H1 (cell line): ENCODE measurements around the gene CEMIP2. TPM values are rescaled to one million over a fixed set of nuclear protein-coding genes. Genes with fewer than 3 reads are reported as not detected.

Experiments used
- CTCF ChIA-PET: fragments of 300-600 bp; sonication (Branson Sonifier 250); formaldehyde crosslinking; loops from one replicate; lab custom pipeline; 2021; ENCODE audit not compliant: partially characterized antibody; lab: Charles Lee
- POLR2A ChIA-PET: fragments of 300-600 bp; sonication (Branson Sonifier 250); formaldehyde crosslinking; loops from one replicate; lab custom pipeline; 2021; ENCODE audit warnings: inconsistent platforms; ENCODE audit not compliant: partially characterized antibody; lab: Charles Lee
- DNase-seq, 2 experiments: peaks; one replicate each; pipeline versions ENCODE4 v3.0.0 to v3.0.0-alpha.2; 2010 to 2022; ENCODE audit warnings: low spot score in 2 of 2, low read depth in 1 of 2, mixed read lengths in 1 of 2
- FAIRE-seq: peaks from 2 replicates; lab custom pipeline; 2011; peaks lifted over from hg19 to GRCh38; lab: Jason Lieb, UNC
- H2AFZ ChIP-seq: 2 replicates; pipeline ENCODE4 v1.8.1; 2012; ENCODE audit warnings: low read length, inconsistent platforms
- H2AK5ac ChIP-seq: 2 replicates; pipeline ENCODE4 v1.6.1; 2013; ENCODE audit warnings: low read depth, low read length
- H2BK120ac ChIP-seq: replicated peaks from 2 replicates; pipeline ENCODE3; 2013; ENCODE audit warnings: low read depth, low read length, inconsistent platforms
- H2BK12ac ChIP-seq: 2 replicates; pipeline ENCODE4 v1.6.1; 2013; ENCODE audit warnings: low read depth, low read length
- H2BK15ac ChIP-seq: 2 replicates; pipeline ENCODE4 v1.6.1; 2013; ENCODE audit warnings: low read length
- H2BK20ac ChIP-seq: 2 replicates; pipeline ENCODE4 v1.6.1; 2013; ENCODE audit warnings: low read length
- H2BK5ac ChIP-seq: 2 replicates; pipeline ENCODE4 v1.6.1; 2013; ENCODE audit warnings: low read depth, low read length
- H3K14ac ChIP-seq: 2 replicates; pipeline ENCODE4 v1.6.1; 2013; ENCODE audit warnings: inconsistent platforms; ENCODE audit not compliant: insufficient read length
- H3K18ac ChIP-seq: 2 replicates; pipeline ENCODE4 v1.6.1; 2013; ENCODE audit warnings: low read length; ENCODE audit errors: extremely low read depth
- H3K23ac ChIP-seq: 2 replicates; pipeline ENCODE4 v1.6.1; 2013; ENCODE audit warnings: inconsistent platforms; ENCODE audit not compliant: insufficient read length
- H3K23me2 ChIP-seq: 2 replicates; pipeline ENCODE4 v1.6.1; 2013; ENCODE audit warnings: low read depth, low read length
- H3K27ac ChIP-seq: 2 replicates; pipeline ENCODE4 v1.6.1; 2011; ENCODE audit warnings: low read depth, low read length, inconsistent platforms
- H3K27me3 ChIP-seq, 4 experiments: replicated peaks in 1 of 4; 1 replicate in 1 of 4; 2 replicates in 3 of 4; pipeline versions ENCODE4 v1.6.1 to v1.8.1; 2011 to 2013; ENCODE audit warnings: low read length in 3 of 4, mild to moderate bottlenecking in 3 of 4, inconsistent platforms in 2 of 4, mixed read lengths in 2 of 4, moderate library complexity in 1 of 4; ENCODE audit not compliant: control insufficient read depth in 3 of 4, insufficient read depth in 3 of 4; ENCODE audit errors: extremely low read depth in 1 of 4
- H3K36me3 ChIP-seq, 4 experiments: 2 replicates each; pipeline versions ENCODE4 v1.6.1 to v1.8.1; 2011 to 2013; ENCODE audit warnings: mild to moderate bottlenecking in 4 of 4, low read length in 3 of 4, moderate library complexity in 2 of 4, control low read depth in 1 of 4, inconsistent platforms in 1 of 4; ENCODE audit not compliant: insufficient read depth in 4 of 4, control insufficient read depth in 2 of 4
- H3K4ac ChIP-seq: replicated peaks from 2 replicates; pipeline ENCODE3; 2013; ENCODE audit warnings: low read length, low read depth, mixed read lengths, inconsistent platforms; ENCODE audit not compliant: insufficient read length
- H3K4me1 ChIP-seq, 4 experiments: replicated peaks in 1 of 4; 1 replicate in 1 of 4; 2 replicates in 3 of 4; pipeline versions ENCODE4 v1.6.1 to v1.8.1; 2011 to 2013; ENCODE audit warnings: low read length in 3 of 4, inconsistent platforms in 2 of 4, mixed read lengths in 1 of 4; ENCODE audit not compliant: insufficient read depth in 4 of 4, control insufficient read depth in 3 of 4
- H3K4me2 ChIP-seq, 2 experiments: 2 replicates each; pipeline versions ENCODE4 v1.6.1 to v1.8.1; 2011 to 2013; ENCODE audit warnings: low read depth in 2 of 2, low read length in 2 of 2, control low read depth in 1 of 2, inconsistent platforms in 1 of 2, mild to moderate bottlenecking in 1 of 2; ENCODE audit not compliant: insufficient read depth in 1 of 2
- H3K4me3 ChIP-seq, 4 experiments: fragments of 200-600, 300-600 bp in 1 of 4; sonication (generic), shearing (Covaris generic), sonication (Bioruptor Twin) in 1 of 4; 2 replicates each; pipeline versions ENCODE4 v1.5.1 to v1.8.1; 2011 to 2016; ENCODE audit warnings: low read length in 4 of 4, low read depth in 3 of 4, control low read depth in 2 of 4, inconsistent platforms in 2 of 4, mild to moderate bottlenecking in 2 of 4, mixed read lengths in 1 of 4, moderate library complexity in 1 of 4; ENCODE audit not compliant: insufficient read depth in 2 of 4; ENCODE audit errors: extremely low read depth in 1 of 4
- H3K56ac ChIP-seq: replicated peaks from 2 replicates; pipeline ENCODE3; 2013; ENCODE audit warnings: low read depth, mild to moderate bottlenecking, mixed read lengths, low read length, inconsistent platforms; ENCODE audit not compliant: insufficient read length
- H3K79me1 ChIP-seq: 2 replicates; pipeline ENCODE4 v1.6.1; 2013; ENCODE audit warnings: low read depth, low read length, control low read depth
- H3K79me2 ChIP-seq, 2 experiments: 2 replicates each; pipeline versions ENCODE4 v1.6.1 to v1.8.1; 2012 to 2013; ENCODE audit warnings: low read length in 2 of 2, mild to moderate bottlenecking in 2 of 2, inconsistent platforms in 1 of 2; ENCODE audit not compliant: insufficient read depth in 2 of 2, control insufficient read depth in 1 of 2
- H3K9ac ChIP-seq, 4 experiments: replicated peaks in 1 of 4; 1 replicate in 1 of 4; 2 replicates in 3 of 4; pipeline versions ENCODE4 v1.6.1 to v1.8.1; 2011 to 2013; ENCODE audit warnings: low read depth in 3 of 4, low read length in 3 of 4, control low read depth in 2 of 4, mild to moderate bottlenecking in 2 of 4, moderate library complexity in 2 of 4, inconsistent platforms in 1 of 4; ENCODE audit errors: extremely low read depth in 1 of 4
- H3K9me3 ChIP-seq, 2 experiments: 2 replicates each; pipeline versions ENCODE4 v1.6.1 to v1.8.1; 2012 to 2013; ENCODE audit warnings: mild to moderate bottlenecking in 2 of 2, moderate library complexity in 2 of 2, control low read depth in 1 of 2, inconsistent platforms in 1 of 2, low read depth in 1 of 2, low read length in 1 of 2, mixed read lengths in 1 of 2; ENCODE audit not compliant: insufficient read depth in 2 of 2
- H4K20me1 ChIP-seq, 2 experiments: replicated peaks in 1 of 2; 2 replicates each; pipeline versions ENCODE3 to v1.8.1; 2011 to 2013; ENCODE audit warnings: inconsistent platforms in 2 of 2, low read length in 2 of 2, mild to moderate bottlenecking in 1 of 2; ENCODE audit not compliant: insufficient read depth in 2 of 2, control insufficient read depth in 1 of 2
- H4K5ac ChIP-seq: 2 replicates; pipeline ENCODE4 v1.6.1; 2013; ENCODE audit warnings: low read length, low read depth, mixed read lengths, inconsistent platforms; ENCODE audit not compliant: insufficient read length
- H4K8ac ChIP-seq: 2 replicates; pipeline ENCODE4 v1.8.0; 2013; ENCODE audit warnings: mild to moderate bottlenecking, moderate library complexity, low read length, inconsistent platforms; ENCODE audit not compliant: insufficient read depth; ENCODE audit errors: extremely low read depth
- H4K91ac ChIP-seq: replicated peaks from 2 replicates; pipeline ENCODE3; 2013; ENCODE audit warnings: low read length, mixed read lengths, inconsistent platforms; ENCODE audit not compliant: insufficient read length
- SIRT6 ChIP-seq: IDR thresholded peaks from one replicate; pipeline ENCODE4 v1.7.1; 2012; ENCODE audit warnings: low read length, inconsistent platforms
- SP1 ChIP-seq: IDR thresholded peaks from 2 replicates; pipeline ENCODE4 v1.6.1; 2011; ENCODE audit warnings: low read depth, low read length
- SP2 ChIP-seq: IDR thresholded peaks from 2 replicates; pipeline ENCODE4 v1.6.1; 2012; ENCODE audit warnings: mild to moderate bottlenecking, low read length, inconsistent platforms
- WGBS, 2 experiments: shearing (Covaris generic) in 1 of 2; methylation state at CpG; one replicate each; pipeline versions ENCODE4 v1.1.6 to v1.1.7; 2013 to 2015; ENCODE audit warnings: low lambda C conversion rate in 2 of 2, mixed read lengths in 2 of 2, inconsistent platforms in 1 of 2, low coverage in 1 of 2, missing lambda C conversion rate in 1 of 2; ENCODE audit not compliant: insufficient replicate concordance in 2 of 2, insufficient coverage in 1 of 2, insufficient read length in 1 of 2; ENCODE audit errors: extremely low coverage in 1 of 2, missing lambda C conversion rate in 1 of 2; 5-methylcytosine and 5-hydroxymethylcytosine counted together
- polyA plus RNA-seq, 7 experiments: library from polyadenylated mRNA; depleted of rRNA in 3 of 7; stranded (reverse) in 5 of 7; unstranded in 2 of 7; fragments of >200 nt in 5 of 7; fragments of 200-250 nt in 2 of 7; gene quantifications; 1 replicate in 5 of 7; 2 replicates in 1 of 7; 4 replicates in 1 of 7; pipeline versions ENCODE4 v1.2.1 to v1.2.3, GENCODE V29; 2011 to 2013; ENCODE audit warnings: missing spikeins in 2 of 7, mixed read lengths in 2 of 7
- total RNA-seq: library from RNA; stranded (reverse); fragmentation: NEBNext Ultra II Directional; extraction: Animal tissue kit (Norgen Biotek cat#: 25700); gene quantifications from 2 replicates; pipeline ENCODE4 v1.2.1, GENCODE V29; 2021

CEMIP2 gene
- total and polyA plus RNA-seq, 2 of the 8 experiments (the other 6 are each of a cell fraction or from before 2014, with no cell fraction given) = 25.2 to 52.1 TPM

DNA sequence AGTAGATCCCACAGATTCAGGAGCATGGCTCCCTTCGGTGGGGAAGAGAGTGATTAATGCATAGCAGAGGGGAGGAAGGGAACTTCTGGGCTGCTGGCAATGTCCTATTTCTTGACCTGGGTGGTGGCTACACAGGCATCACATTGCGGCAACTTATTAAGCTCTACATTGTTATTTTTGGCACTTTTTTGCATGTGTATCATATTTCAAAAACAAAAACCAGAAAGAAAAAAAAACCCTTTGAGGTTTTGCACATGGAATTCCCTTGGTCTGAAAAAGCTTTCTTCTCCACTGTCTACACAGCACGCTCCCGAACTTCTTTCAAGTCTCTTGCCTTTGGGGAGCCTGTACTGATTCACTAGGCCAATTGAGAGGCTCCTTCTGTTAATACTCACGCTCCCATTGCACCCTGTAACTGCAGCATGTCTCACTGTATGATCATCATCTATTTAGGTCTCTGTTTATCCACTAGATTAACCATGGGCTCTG lies 25.1 kb downstream of the CEMIP2 start:
- Histone ChIP-seq H2BK120ac (no peak overlapping the region), H3K23ac (no peak overlapping the region), H3K4ac (no peak overlapping the region), H4K91ac (no peak overlapping the region), H3K27me3 (no peaks in the 10 kb centered on the region), H4K8ac (no peak overlapping the region), H3K36me3 (peaks cover 2 to 44% (median 8%) of the 10 kb centered on the region in 4 experiments; a peak in 5 of 8 replicates), H3K23me2 (no peaks in the 10 kb centered on the region), H3K9me3 (no peaks in the 10 kb centered on the region), H3K27ac (no peak overlapping the region), H3K4me3 (no peak overlapping the region), H2AK5ac (no peak overlapping the region), H3K56ac (no peak overlapping the region), H2AFZ (no peak overlapping the region), H2BK20ac (no peak overlapping the region), H3K4me1 (peaks cover 2 to 14% (median 7%) of the 10 kb centered on the region in 4 experiments; a peak in 4 of 7 replicates), H3K9ac (no peak overlapping the region), H3K79me2 (peaks cover 0 to 24% of the 10 kb centered on the region in 2 experiments; a peak in 2 of 4 replicates), H3K4me2 (no peak overlapping the region), H4K5ac (no peak overlapping the region), H3K18ac (no peak overlapping the region), H2BK5ac (no peak overlapping the region)
- 93% methylated on average over 5 of the region's 5 CpGs; no CpG with 5 or more reads in 1 of the 2 experiments for WGBS, 2 experiments
- ChIA-PET CTCF (no interaction called here), POLR2A (interaction anchor here (1.1 to 1.8 kb wide), 3 partner anchors 23 to 135 kb away, joined by 3 to 7 read pairs (median 3); no protein-coding TSS in a partner anchor)
- TF ChIP-seq SP1 (no peak), SIRT6 (no peak), SP2 (no peak)
- TF ChIP-seq, all 59 proteins: peak for 0
- H3K79me1 ChIP-seq = peaks cover 2% of the 10 kb centered on the region; the same call in 1 of the 2 replicates
- DNase-seq (no peak), FAIRE-seq (no peak)
- H2BK12ac ChIP-seq = no peak overlapping the region
- no peak overlapping the region for H2BK15ac ChIP-seq
- peaks cover 0 to 1% of the 10 kb centered on the region in 2 experiments for H4K20me1 ChIP-seq
- H3K14ac ChIP-seq = no peak overlapping the region
